Measurements from ENCODE around the gene C2orf81. TPM values are rescaled to one million over a fixed set of nuclear protein-coding genes. Genes with fewer than 3 reads are reported as not detected.

The C2orf81 gene
- polyA plus RNA-seq, 1 of the 3 experiments (the other 2 are of a cell fraction) = 2.5 TPM

- Histone ChIP-seq H3K79me2 (ENCODE audit: insufficient read depth) (peaks cover 4% of the 10 kb centered on the region), H3K4me2 (no peak overlapping the region), H3K4me1 (ENCODE audit: control insufficient read depth in 1 of 2, insufficient read depth in 2 of 2, low read depth in 1 of 2, low read length in 1 of 2) (peaks cover 0 to 2% of the 10 kb centered on the region in 2 experiments; a peak in 1 of 4 replicates), H3F3A (replicated peaks; ENCODE audit: insufficient read depth) (no peaks in the 10 kb centered on the region), H3K9me2 (no peaks in the 10 kb centered on the region), H2AFZ (ENCODE audit: low read depth) (no peak overlapping the region), H3K4me3 (ENCODE audit: low read depth in 2 of 2, low read length in 1 of 2) (no peak overlapping the region), H3K9me3 (no peaks in the 10 kb centered on the region), H3K27me3 (ENCODE audit: insufficient read depth) (no peaks in the 10 kb centered on the region), H4K20me1 (ENCODE audit: insufficient read depth) (no peaks in the 10 kb centered on the region), H3K36me3 (replicated peaks in 1 of 2; ENCODE audit: control insufficient read depth in 1 of 2, insufficient read depth in 2 of 2, low read length in 1 of 2) (no peaks in the 10 kb centered on the region), H3K27ac (ENCODE audit: low read depth in 2 of 2, low read length in 1 of 2) (no peak overlapping the region), H3K9ac (no peak overlapping the region)
- TF ChIP-seq TCF12 (IDR thresholded peaks at IDR 0.05) (no peak), USF2 (IDR thresholded peaks at IDR 0.05; ENCODE audit: borderline replicate concordance, low read depth, low read length) (no peak), JUND (IDR thresholded peaks at IDR 0.05) (no peak), SIN3A (IDR thresholded peaks at IDR 0.05; ENCODE audit: borderline replicate concordance, low read depth, low read length) (no peak), TEAD4 (IDR thresholded peaks at IDR 0.05; ENCODE audit: borderline replicate concordance, insufficient read depth) (no peak), RAD21 (IDR thresholded peaks at IDR 0.05; ENCODE audit: low read length) (no peak), MXI1 (IDR thresholded peaks at IDR 0.05; ENCODE audit: low read depth, low read length) (no peak)
- TF ChIP-seq, protein P1, sequence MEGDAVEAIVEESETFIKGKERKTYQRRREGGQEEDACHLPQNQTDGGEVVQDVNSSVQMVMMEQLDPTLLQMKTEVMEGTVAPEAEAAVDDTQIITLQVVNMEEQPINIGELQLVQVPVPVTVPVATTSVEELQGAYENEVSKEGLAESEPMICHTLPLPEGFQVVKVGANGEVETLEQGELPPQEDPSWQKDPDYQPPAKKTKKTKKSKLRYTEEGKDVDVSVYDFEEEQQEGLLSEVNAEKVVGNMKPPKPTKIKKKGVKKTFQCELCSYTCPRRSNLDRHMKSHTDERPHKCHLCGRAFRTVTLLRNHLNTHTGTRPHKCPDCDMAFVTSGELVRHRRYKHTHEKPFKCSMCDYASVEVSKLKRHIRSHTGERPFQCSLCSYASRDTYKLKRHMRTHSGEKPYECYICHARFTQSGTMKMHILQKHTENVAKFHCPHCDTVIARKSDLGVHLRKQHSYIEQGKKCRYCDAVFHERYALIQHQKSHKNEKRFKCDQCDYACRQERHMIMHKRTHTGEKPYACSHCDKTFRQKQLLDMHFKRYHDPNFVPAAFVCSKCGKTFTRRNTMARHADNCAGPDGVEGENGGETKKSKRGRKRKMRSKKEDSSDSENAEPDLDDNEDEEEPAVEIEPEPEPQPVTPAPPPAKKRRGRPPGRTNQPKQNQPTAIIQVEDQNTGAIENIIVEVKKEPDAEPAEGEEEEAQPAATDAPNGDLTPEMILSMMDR (IDR thresholded peaks at IDR 0.05) = no peak
- ChIA-PET POLR2A (no interaction called here), CTCF (interaction anchor here (1.0 kb wide), 1 partner anchor 61 kb away, joined by 4 read pairs; no protein-coding TSS in a partner anchor)
- no peak for DNase-seq
- 84% methylated on average over 2 of the region's 2 CpGs for WGBS (ENCODE audit: low lambda C conversion rate)
Measured at GRCh38 chr2:74396149-74396548, 25.3 kb downstream of the C2orf81 start.

DNA sequence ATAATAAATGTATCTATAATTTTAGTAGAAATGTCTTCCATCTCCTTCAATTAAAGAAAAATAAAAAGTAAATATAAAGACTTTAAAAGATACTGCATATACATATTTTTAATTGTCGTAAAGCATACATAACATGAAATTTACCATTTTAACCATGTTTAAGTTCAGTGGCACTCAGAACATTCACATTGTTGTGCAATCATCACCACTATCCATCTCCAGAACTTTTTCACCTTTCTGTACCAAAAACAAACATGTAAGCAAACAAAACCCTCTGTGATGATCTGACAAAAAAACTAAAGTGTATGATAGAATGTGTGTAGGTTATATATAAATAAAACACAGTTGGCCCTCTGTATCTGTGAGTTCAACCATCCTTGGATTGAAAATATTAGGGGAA, 27.9 kb downstream of the C2orf81 start:
- CTCF ChIA-PET = interaction anchor here (1.1 to 3.1 kb wide), 4 partner anchors 16 to 59 kb away, joined by 4 to 14 read pairs (median 5); no protein-coding TSS in a partner anchor
- no peak for TF ChIP-seq MEF2A (IDR thresholded peaks at IDR 0.05; ENCODE audit: borderline replicate concordance, low read depth)
- TF ChIP-seq RXRA (IDR thresholded peaks at IDR 0.05; ENCODE audit: borderline replicate concordance, low read depth) = no peak
- no peak for TF ChIP-seq GABPA (IDR thresholded peaks at IDR 0.05; ENCODE audit: low read depth)
- no peak for TF ChIP-seq GATA2 (CRISPR knock-in tag; IDR thresholded peaks at IDR 0.05)
- TF ChIP-seq REST (IDR thresholded peaks at IDR 0.05; ENCODE audit: low read depth, low read length) = no peak
- TF ChIP-seq FOXM1 (IDR thresholded peaks at IDR 0.05; ENCODE audit: low read depth) = no peak
- TF ChIP-seq MAX (IDR thresholded peaks at IDR 0.05; ENCODE audit: low read depth) = no peak
- TF ChIP-seq TEAD4 (IDR thresholded peaks at IDR 0.05; ENCODE audit: borderline replicate concordance, insufficient read depth) = no peak
- Histone ChIP-seq H2AFZ (ENCODE audit: low read depth) (peak overlapping the region; percentile 86; the same call in 1 of the 2 replicates), H3K27ac (ENCODE audit: low read depth in 2 of 2, low read length in 1 of 2) (no peak overlapping the region), H3K27me3 (ENCODE audit: insufficient read depth) (no peaks in the 10 kb centered on the region), H4K20me1 (ENCODE audit: insufficient read depth) (peaks cover 14% of the 10 kb centered on the region), H3K9me3 (no peaks in the 10 kb centered on the region), H3K4me2 (no peak overlapping the region), H3F3A (replicated peaks; ENCODE audit: insufficient read depth) (no peaks in the 10 kb centered on the region), H3K9me2 (no peaks in the 10 kb centered on the region), H3K36me3 (replicated peaks in 1 of 2; ENCODE audit: control insufficient read depth in 1 of 2, insufficient read depth in 2 of 2, low read length in 1 of 2) (peaks cover 0 to 2% of the 10 kb centered on the region in 2 experiments), H3K4me3 (ENCODE audit: low read depth in 2 of 2, low read length in 1 of 2) (no peak overlapping the region), H3K4me1 (ENCODE audit: control insufficient read depth in 1 of 2, insufficient read depth in 2 of 2, low read depth in 1 of 2, low read length in 1 of 2) (peaks cover 9 to 20% of the 10 kb centered on the region in 2 experiments; a peak in 2 of 4 replicates), H3K9ac (no peak overlapping the region), H3K79me2 (ENCODE audit: insufficient read depth) (peaks cover 30% of the 10 kb centered on the region)
- 95% methylated on average over 1 of the region's 1 CpG for WGBS (ENCODE audit: low lambda C conversion rate)
- DNase-seq = no peak
- POLR2A ChIA-PET = no interaction called here
